Stimulated activated effector memory CD8-positive, alpha-beta T cell treated with anti-CD3 and anti-CD28 coated beads, Interleukin-12 subunit alpha, Interleukin-12 subunit beta, amount 100 ng/mL, for 72 hours (primary cell): ENCODE data around the gene HFE.
"Not testable (repeated sequence)": the region's sequence is repeated elsewhere in the genome, so short reads cannot be mapped to it uniquely, and the experiment has no call there.

Experiments used
- ATAC-seq: fragments of 150-1000 bp; cut with Tn5 transposase; 2 replicates; pipeline ENCODE4 v1.10.0; 2021
- DNase-seq, 2 donors: peaks; one replicate each; pipeline ENCODE4 v3.0.0; 2021 to 2022; ENCODE audit warnings: low spot score in 2 of 2
- H3K27ac Mint-ChIP-seq: one replicate; pipeline ENCODE4 v1.8.0; 2022; ENCODE audit warnings: mild to moderate bottlenecking, mixed read lengths
- H3K36me3 Mint-ChIP-seq: one replicate; pipeline ENCODE4 v1.8.0; 2022; ENCODE audit warnings: mild to moderate bottlenecking, mixed read lengths
- H3K4me1 Mint-ChIP-seq: one replicate; pipeline ENCODE4 v1.8.0; 2022; ENCODE audit warnings: mixed read lengths
- H3K4me3 Mint-ChIP-seq: one replicate; pipeline ENCODE4 v1.8.0; 2022; ENCODE audit warnings: mild to moderate bottlenecking, mixed read lengths
- H3K9me3 Mint-ChIP-seq: one replicate; pipeline ENCODE4 v1.8.0; 2022; ENCODE audit warnings: mixed read lengths

The HFE gene

DNA sequence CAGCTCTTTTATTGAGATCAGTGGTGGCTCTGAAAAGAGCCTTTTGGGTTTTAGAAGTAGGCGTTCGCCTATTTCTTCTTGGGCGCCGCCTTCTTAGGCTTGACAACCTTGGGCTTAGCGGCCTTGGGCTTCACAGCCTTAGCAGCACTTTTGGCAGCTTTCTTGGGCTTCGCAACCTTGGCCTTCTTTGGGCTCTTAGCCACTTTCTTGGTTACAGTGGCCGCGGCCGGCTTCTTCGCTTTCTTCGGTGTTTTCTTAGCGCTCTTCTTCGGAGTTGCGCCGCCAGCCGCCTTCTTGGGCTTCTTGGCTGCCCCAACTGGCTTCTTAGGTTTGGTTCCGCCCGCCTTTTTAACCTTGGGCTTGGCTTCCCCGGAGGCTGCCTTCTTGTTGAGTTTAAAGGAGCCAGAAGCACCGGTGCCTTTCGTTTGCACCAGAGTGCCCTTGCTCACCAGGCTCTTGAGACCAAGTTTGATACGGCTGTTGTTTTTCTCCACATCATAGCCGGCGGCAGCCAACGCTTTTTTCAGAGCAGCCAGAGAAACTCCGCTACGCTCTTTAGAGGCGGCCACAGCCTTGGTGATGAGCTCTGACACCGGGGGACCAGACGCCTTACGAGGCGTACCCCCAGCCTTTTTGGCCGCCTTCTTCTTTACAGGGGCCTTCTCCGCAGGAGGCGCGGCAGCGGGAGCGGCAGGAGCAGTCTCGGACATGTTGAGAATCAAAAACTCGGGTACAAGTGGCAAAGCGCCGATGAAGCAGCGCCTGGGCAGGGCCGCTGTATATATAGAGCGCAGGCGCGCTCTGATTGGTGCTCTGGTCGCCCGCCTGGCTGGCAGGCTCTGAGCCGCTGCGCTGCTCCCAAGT lies 31.3 kb upstream of the HFE start:
- peaks cover 26% of the 10 kb centered on the region for H3K4me1 Mint-ChIP-seq
- ATAC-seq, result peak; percentile 87
- H3K36me3 Mint-ChIP-seq, result peaks cover 28% of the 10 kb centered on the region
- DNase-seq, result peak; percentile 78 to 98
- peak overlapping the region; percentile 85 for H3K4me3 Mint-ChIP-seq
- H3K27ac Mint-ChIP-seq, result peak overlapping the region; percentile 96
- H3K9me3 Mint-ChIP-seq, result no peaks in the 10 kb centered on the region

- Mint-ChIP-seq H3K4me1 (peaks cover 26% of the 10 kb centered on the region), H3K36me3 (peaks cover 28% of the 10 kb centered on the region), H3K9me3 (no peaks in the 10 kb centered on the region), H3K4me3 (peak overlapping the region; percentile 85), H3K27ac (peak overlapping the region; percentile 96)
- ATAC-seq, result no peak
- DNase-seq, result peak; percentile 11 to 76
These were observed 30.5 kb upstream of the HFE start for GRCh38 chr6:26056583-26057350.

DNA sequence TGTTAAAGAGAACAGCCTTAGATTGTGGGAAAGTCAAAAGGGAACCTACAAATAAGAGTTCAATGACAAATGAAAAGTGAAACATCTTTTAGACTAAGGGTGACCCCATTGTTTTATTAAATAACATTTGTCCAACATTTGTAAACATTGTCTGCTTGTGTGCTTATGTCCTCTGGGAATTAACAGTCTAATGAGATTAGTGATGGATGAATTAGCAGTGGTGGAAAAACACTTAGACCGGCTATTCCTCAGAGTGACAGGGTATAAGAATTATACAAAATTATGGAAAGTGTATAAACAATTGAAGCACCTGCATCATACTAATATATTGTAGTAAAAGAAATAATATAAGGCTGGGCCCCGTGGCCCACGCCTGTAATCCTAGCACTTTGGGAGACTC lies 29.3 kb upstream of the HFE start:
- H3K4me1 Mint-ChIP-seq, result peaks cover 26% of the 10 kb centered on the region
- peak overlapping the region; percentile 96 for H3K27ac Mint-ChIP-seq

DNA sequence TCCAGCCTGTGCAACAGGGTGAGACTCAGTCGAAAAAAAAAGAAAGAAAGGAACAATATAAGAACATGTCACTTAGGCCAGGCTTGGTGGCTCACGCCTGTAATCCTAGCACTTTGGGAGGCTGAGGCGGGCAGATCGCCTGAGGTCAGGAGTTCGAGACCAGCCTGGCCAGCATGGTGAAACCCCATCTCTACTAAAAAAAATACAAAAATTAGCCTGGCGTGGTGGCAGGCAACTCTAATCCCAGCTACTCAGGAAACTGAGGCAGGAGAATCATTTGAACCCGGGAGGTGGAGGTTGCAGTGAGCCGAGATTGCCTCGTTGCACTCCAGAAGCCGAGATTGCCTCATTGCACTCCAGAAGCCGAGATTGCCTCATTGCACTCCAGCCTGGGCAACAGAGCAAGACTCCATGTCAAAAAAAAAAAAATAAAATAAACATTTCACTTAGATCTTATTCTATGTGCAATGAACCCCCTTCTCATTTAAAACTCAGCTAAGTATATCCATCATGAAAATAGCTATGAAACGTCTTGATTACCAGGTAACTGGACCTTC lies 28.7 kb upstream of the HFE start:
- H3K9me3 Mint-ChIP-seq, H3K27ac Mint-ChIP-seq, ATAC-seq, H3K4me3 Mint-ChIP-seq, DNase-seq: not testable (repeated sequence)
- Mint-ChIP-seq H3K4me1 (peaks cover 26% of the 10 kb centered on the region), H3K36me3 (peaks cover 28% of the 10 kb centered on the region)

More for the DNA sequence above, 29.3 kb upstream of the HFE start:
- DNase-seq (no peak), ATAC-seq (no peak)
- H3K4me3 Mint-ChIP-seq, result no peak overlapping the region
- H3K36me3 Mint-ChIP-seq, result peaks cover 28% of the 10 kb centered on the region
- H3K9me3 Mint-ChIP-seq, result no peaks in the 10 kb centered on the region

DNA sequence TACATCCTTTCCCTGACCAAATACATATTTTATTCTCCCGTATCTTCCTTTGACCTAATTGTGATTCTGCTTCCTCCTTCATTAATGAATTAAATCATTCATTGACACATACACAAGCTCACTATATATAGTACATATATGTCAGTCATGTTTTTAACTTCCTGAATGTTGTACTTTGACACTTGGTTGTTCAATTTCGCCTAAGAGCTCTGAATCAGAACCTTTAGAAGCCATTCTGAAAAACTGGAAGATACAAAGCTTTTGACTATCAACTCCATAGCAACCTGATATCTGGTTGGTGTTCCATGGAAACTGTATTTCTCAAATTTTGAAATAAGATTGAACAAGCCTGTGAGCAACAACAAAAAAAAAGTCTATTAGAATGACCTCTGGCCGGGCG lies 27.3 kb upstream of the HFE start:
- ATAC-seq, result no peak
- Mint-ChIP-seq H3K36me3 (peaks cover 18% of the 10 kb centered on the region), H3K27ac (no peak overlapping the region)

GRCh38 chr6:26064619-26065257 lies 22.5 kb upstream of the HFE start:
- Mint-ChIP-seq H3K27ac (no peak overlapping the region), H3K4me3 (no peak overlapping the region), H3K4me1 (no peaks in the 10 kb centered on the region), H3K36me3 (no peaks in the 10 kb centered on the region), H3K9me3 (no peaks in the 10 kb centered on the region)
- ATAC-seq (peak; percentile 75), DNase-seq (peak in 1 of 2 donors; percentile 55)

More for the DNA sequence above, 27.3 kb upstream of the HFE start:
- DNase-seq, result no peak
- H3K4me3 Mint-ChIP-seq, result no peak overlapping the region
- peaks cover 13% of the 10 kb centered on the region for H3K4me1 Mint-ChIP-seq
- no peaks in the 10 kb centered on the region for H3K9me3 Mint-ChIP-seq

DNA sequence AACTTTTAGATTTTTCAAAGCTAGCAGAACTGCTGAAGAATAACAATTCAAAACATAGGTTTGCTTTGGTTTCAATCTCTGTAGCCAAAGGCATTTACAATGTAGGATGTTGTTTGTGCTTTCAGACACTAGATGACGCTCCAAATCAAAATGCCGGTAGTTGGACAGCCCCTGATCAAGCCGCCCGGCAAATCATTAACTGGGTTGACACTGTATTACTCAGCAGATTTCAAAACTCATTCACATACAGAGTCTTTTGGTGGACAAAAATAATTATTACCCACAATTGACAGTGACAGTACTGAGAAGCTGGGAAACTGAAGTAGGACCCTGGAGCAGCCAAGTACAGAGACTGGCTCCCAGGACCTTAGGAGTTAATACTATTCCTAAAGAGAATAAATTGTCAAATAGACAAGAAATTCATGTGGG lies 21.3 kb upstream of the HFE start:
- peak; percentile 93 for ATAC-seq
- H3K27ac Mint-ChIP-seq, result no peak overlapping the region

DNA sequence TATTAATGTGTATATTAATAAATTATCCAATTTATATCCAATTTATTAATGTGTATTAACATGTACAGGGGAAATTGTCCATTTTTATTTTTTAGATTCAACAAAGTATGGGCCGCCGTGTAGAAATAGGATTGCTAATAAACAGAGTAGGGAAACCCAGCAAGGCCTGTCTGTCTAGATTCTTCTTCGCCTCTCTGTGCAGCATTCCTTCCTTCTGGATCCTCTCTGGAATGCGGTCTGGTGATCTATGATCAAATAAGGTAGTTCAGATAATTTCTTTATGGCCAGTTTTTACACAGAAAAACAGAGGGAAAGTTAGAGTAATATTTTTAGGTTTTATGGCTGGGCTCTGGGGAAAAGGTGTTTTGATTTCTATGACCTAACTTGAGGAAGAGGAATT lies 19.9 kb upstream of the HFE start:
- Mint-ChIP-seq H3K4me3 (no peak overlapping the region), H3K27ac (no peak overlapping the region), H3K4me1 (no peaks in the 10 kb centered on the region)

More for the DNA sequence above, 21.3 kb upstream of the HFE start:
- no peaks in the 10 kb centered on the region for H3K9me3 Mint-ChIP-seq
- H3K4me3 Mint-ChIP-seq, result no peak overlapping the region
- H3K4me1 Mint-ChIP-seq, result no peaks in the 10 kb centered on the region
- H3K36me3 Mint-ChIP-seq, result no peaks in the 10 kb centered on the region
- DNase-seq, result peak; percentile 17 to 57

DNA sequence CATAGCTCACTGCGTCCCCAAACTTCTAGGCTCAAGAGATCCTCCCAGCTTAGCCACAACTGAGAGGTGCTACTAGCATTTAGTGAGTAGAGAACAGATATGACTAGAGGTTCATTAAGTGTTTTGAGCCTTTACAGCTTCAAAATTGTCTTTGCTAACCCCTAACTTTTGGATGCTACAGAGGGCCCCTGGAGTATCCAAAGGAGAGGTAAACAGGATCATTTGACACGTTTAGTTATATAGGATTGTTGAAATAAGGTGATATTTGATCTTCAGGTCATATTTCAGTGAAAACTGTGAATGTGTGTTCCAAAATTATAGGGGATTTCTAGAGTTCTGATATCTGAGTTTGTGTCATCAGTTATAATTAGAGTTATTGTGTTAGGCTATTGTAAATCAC lies 19.2 kb upstream of the HFE start:
- Mint-ChIP-seq H3K36me3 (no peaks in the 10 kb centered on the region), H3K27ac (no peak overlapping the region), H3K9me3 (no peaks in the 10 kb centered on the region), H3K4me3 (no peak overlapping the region), H3K4me1 (no peaks in the 10 kb centered on the region)
- no peak for DNase-seq
- ATAC-seq, result no peak

More for the DNA sequence above, 19.9 kb upstream of the HFE start:
- no peaks in the 10 kb centered on the region for H3K9me3 Mint-ChIP-seq
- DNase-seq (no peak), ATAC-seq (no peak)
- no peaks in the 10 kb centered on the region for H3K36me3 Mint-ChIP-seq

DNA sequence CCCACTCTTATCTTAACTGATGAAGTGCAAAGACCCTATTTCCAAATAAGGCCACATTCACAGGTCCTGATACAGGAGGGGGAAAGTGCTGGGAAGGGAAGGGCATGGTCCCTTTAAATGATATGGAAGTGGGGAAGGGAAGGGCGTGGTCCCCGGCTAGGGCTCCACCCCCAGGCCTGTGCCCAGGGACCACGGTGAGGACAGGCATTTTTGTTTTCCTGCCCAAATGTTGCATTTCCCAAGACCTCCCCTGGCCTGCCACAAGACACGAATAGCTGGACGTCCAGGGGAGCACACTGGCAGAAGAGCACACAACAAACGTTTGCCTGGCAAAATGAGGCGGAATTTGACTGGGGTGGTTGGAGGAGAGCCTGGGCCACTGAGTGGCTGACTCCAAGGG lies 16.1 kb upstream of the HFE start:
- no peak overlapping the region for H3K27ac Mint-ChIP-seq
- ATAC-seq (no peak), DNase-seq (no peak)
- no peaks in the 10 kb centered on the region for H3K36me3 Mint-ChIP-seq
- no peaks in the 10 kb centered on the region for H3K9me3 Mint-ChIP-seq
- no peak overlapping the region for H3K4me3 Mint-ChIP-seq
- no peaks in the 10 kb centered on the region for H3K4me1 Mint-ChIP-seq

DNA sequence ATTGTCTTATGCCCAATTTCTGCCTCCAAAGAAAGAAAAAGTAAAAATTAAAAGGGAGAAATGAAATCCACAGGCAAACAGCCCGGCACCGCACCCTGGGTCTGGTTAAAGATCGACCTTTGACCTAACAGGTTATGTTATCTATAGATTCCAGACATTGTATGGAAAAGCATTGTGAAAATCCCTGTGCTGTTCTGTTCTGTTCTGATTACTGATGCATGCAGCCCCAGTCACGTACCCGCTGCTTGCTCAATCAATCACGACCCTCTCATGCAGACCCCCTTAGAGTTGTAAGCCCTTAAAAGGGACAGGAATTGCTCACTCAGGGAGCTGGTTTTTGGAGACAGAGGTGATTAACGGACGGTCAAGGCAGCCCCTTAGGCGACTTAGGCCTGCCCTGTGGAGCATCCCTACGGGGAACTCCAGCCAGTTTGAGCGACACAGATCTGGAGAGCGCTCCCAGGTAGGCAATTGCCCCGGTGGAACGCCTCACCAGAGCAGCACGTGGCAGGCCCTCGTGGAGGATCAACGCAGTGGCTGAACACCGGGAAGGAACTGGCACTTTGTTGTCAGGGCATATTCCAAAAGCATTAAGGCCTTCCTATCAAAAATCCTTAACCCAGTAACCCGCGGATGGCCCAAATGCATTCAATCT lies 12.0 kb upstream of the HFE start:
- no peaks in the 10 kb centered on the region for H3K36me3 Mint-ChIP-seq
- ATAC-seq, result no peak
- H3K4me1 Mint-ChIP-seq, result no peaks in the 10 kb centered on the region
- H3K27ac Mint-ChIP-seq, result no peak overlapping the region
- H3K9me3 Mint-ChIP-seq, result no peaks in the 10 kb centered on the region
- H3K4me3 Mint-ChIP-seq, result no peak overlapping the region
- DNase-seq, result no peak

GRCh38 chr6:26078066-26078465 lies 9.2 kb upstream of the HFE start:
- not testable (repeated sequence) for H3K4me3 Mint-ChIP-seq, DNase-seq, H3K4me1 Mint-ChIP-seq, ATAC-seq, H3K9me3 Mint-ChIP-seq, H3K36me3 Mint-ChIP-seq, H3K27ac Mint-ChIP-seq

DNA sequence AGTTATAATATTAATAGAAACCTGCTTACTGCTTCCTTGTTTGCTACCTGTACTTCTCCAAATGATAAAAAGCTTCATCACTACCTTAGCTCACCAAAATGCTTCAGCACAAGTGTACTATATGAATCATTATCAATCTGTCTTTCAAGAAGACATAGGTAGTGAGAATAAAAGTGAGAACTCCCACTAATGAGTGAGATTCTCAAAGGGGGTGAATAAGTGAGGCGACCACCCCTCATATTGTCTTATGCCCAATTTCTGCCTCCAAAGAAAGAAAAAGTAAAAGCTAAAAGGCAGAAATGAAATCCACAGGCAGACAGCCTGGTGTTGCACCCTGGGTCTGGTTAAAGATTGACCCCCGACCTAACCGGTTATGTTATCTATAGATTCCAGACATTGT lies 6.1 kb upstream of the HFE start:
- H3K4me3 Mint-ChIP-seq, H3K36me3 Mint-ChIP-seq: not testable (repeated sequence)

DNA sequence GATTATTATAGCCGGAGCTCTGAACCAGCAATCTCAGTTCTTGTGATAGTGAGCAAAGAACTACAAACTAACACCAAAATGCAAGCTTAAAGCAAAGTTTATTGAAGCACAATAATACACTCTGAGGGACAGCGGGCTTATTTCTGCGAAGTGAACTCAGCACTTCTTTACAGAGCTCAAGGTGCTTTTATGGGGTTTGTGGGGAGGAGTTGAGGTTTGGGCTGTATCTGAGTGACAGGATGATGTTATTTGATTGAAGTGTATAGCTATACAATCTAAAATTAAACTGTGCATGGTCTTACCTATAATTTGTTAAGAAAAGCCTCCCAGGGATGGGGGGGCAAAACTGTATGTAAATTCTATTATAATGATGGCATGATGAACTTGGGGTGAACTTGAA lies 1.0 kb upstream of the HFE start:
- no peaks in the 10 kb centered on the region for H3K36me3 Mint-ChIP-seq
- H3K4me1 Mint-ChIP-seq, result peaks cover 19% of the 10 kb centered on the region
- H3K27ac Mint-ChIP-seq, result no peak overlapping the region
- no peaks in the 10 kb centered on the region for H3K9me3 Mint-ChIP-seq
- DNase-seq (no peak), ATAC-seq (peak; percentile 86)
- no peak overlapping the region for H3K4me3 Mint-ChIP-seq

More for the DNA sequence above, 6.1 kb upstream of the HFE start:
- H3K9me3 Mint-ChIP-seq, ATAC-seq, DNase-seq, H3K4me1 Mint-ChIP-seq, H3K27ac Mint-ChIP-seq: not testable (repeated sequence)

DNA sequence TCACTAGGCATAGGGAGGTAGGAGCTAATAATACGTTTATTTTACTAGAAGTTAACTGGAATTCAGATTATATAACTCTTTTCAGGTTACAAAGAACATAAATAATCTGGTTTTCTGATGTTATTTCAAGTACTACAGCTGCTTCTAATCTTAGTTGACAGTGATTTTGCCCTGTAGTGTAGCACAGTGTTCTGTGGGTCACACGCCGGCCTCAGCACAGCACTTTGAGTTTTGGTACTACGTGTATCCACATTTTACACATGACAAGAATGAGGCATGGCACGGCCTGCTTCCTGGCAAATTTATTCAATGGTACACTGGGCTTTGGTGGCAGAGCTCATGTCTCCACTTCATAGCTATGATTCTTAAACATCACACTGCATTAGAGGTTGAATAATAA lies 1.1 kb downstream of the HFE start:
- H3K27ac Mint-ChIP-seq, result no peak overlapping the region
- no peaks in the 10 kb centered on the region for H3K36me3 Mint-ChIP-seq

More for the DNA sequence above, 1.1 kb downstream of the HFE start:
- H3K9me3 Mint-ChIP-seq, result no peaks in the 10 kb centered on the region
- ATAC-seq (no peak), DNase-seq (no peak)
- H3K4me1 Mint-ChIP-seq, result peaks cover 19% of the 10 kb centered on the region
- H3K4me3 Mint-ChIP-seq, result peak overlapping the region; percentile 75
